H1 (cell line): Measurements from ENCODE around the gene VRK3. TPM values are rescaled to one million over a fixed set of nuclear protein-coding genes. Genes with fewer than 3 reads are reported as not detected.

Source experiments
- CTCF ChIA-PET: fragments of 300-600 bp; sonication (Branson Sonifier 250); formaldehyde crosslinking; loops from one replicate; lab custom pipeline; 2021; ENCODE audit not compliant: partially characterized antibody; lab: Charles Lee
- POLR2A ChIA-PET: fragments of 300-600 bp; sonication (Branson Sonifier 250); formaldehyde crosslinking; loops from one replicate; lab custom pipeline; 2021; ENCODE audit warnings: inconsistent platforms; ENCODE audit not compliant: partially characterized antibody; lab: Charles Lee
- DNase-seq, 2 experiments: peaks; one replicate each; pipeline versions ENCODE4 v3.0.0 to v3.0.0-alpha.2; 2010 to 2022; ENCODE audit warnings: low spot score in 2 of 2, low read depth in 1 of 2, mixed read lengths in 1 of 2
- FAIRE-seq: peaks from 2 replicates; lab custom pipeline; 2011; peaks lifted over from hg19 to GRCh38; lab: Jason Lieb, UNC
- H2AFZ ChIP-seq: 2 replicates; pipeline ENCODE4 v1.8.1; 2012; ENCODE audit warnings: low read length, inconsistent platforms
- H2AK5ac ChIP-seq: 2 replicates; pipeline ENCODE4 v1.6.1; 2013; ENCODE audit warnings: low read depth, low read length
- H2BK120ac ChIP-seq: replicated peaks from 2 replicates; pipeline ENCODE3; 2013; ENCODE audit warnings: low read depth, low read length, inconsistent platforms
- H2BK12ac ChIP-seq: 2 replicates; pipeline ENCODE4 v1.6.1; 2013; ENCODE audit warnings: low read depth, low read length
- H2BK15ac ChIP-seq: 2 replicates; pipeline ENCODE4 v1.6.1; 2013; ENCODE audit warnings: low read length
- H2BK20ac ChIP-seq: 2 replicates; pipeline ENCODE4 v1.6.1; 2013; ENCODE audit warnings: low read length
- H2BK5ac ChIP-seq: 2 replicates; pipeline ENCODE4 v1.6.1; 2013; ENCODE audit warnings: low read depth, low read length
- H3K14ac ChIP-seq: 2 replicates; pipeline ENCODE4 v1.6.1; 2013; ENCODE audit warnings: inconsistent platforms; ENCODE audit not compliant: insufficient read length
- H3K18ac ChIP-seq: 2 replicates; pipeline ENCODE4 v1.6.1; 2013; ENCODE audit warnings: low read length; ENCODE audit errors: extremely low read depth
- H3K23ac ChIP-seq: 2 replicates; pipeline ENCODE4 v1.6.1; 2013; ENCODE audit warnings: inconsistent platforms; ENCODE audit not compliant: insufficient read length
- H3K23me2 ChIP-seq: 2 replicates; pipeline ENCODE4 v1.6.1; 2013; ENCODE audit warnings: low read depth, low read length
- H3K27ac ChIP-seq: 2 replicates; pipeline ENCODE4 v1.6.1; 2011; ENCODE audit warnings: low read depth, low read length, inconsistent platforms
- H3K27me3 ChIP-seq, 4 experiments: replicated peaks in 1 of 4; 1 replicate in 1 of 4; 2 replicates in 3 of 4; pipeline versions ENCODE4 v1.6.1 to v1.8.1; 2011 to 2013; ENCODE audit warnings: low read length in 3 of 4, mild to moderate bottlenecking in 3 of 4, inconsistent platforms in 2 of 4, mixed read lengths in 2 of 4, moderate library complexity in 1 of 4; ENCODE audit not compliant: control insufficient read depth in 3 of 4, insufficient read depth in 3 of 4; ENCODE audit errors: extremely low read depth in 1 of 4
- H3K36me3 ChIP-seq, 4 experiments: 2 replicates each; pipeline versions ENCODE4 v1.6.1 to v1.8.1; 2011 to 2013; ENCODE audit warnings: mild to moderate bottlenecking in 4 of 4, low read length in 3 of 4, moderate library complexity in 2 of 4, control low read depth in 1 of 4, inconsistent platforms in 1 of 4; ENCODE audit not compliant: insufficient read depth in 4 of 4, control insufficient read depth in 2 of 4
- H3K4ac ChIP-seq: replicated peaks from 2 replicates; pipeline ENCODE3; 2013; ENCODE audit warnings: low read length, low read depth, mixed read lengths, inconsistent platforms; ENCODE audit not compliant: insufficient read length
- H3K4me1 ChIP-seq, 4 experiments: replicated peaks in 1 of 4; 1 replicate in 1 of 4; 2 replicates in 3 of 4; pipeline versions ENCODE4 v1.6.1 to v1.8.1; 2011 to 2013; ENCODE audit warnings: low read length in 3 of 4, inconsistent platforms in 2 of 4, mixed read lengths in 1 of 4; ENCODE audit not compliant: insufficient read depth in 4 of 4, control insufficient read depth in 3 of 4
- H3K4me2 ChIP-seq, 2 experiments: 2 replicates each; pipeline versions ENCODE4 v1.6.1 to v1.8.1; 2011 to 2013; ENCODE audit warnings: low read depth in 2 of 2, low read length in 2 of 2, control low read depth in 1 of 2, inconsistent platforms in 1 of 2, mild to moderate bottlenecking in 1 of 2; ENCODE audit not compliant: insufficient read depth in 1 of 2
- H3K4me3 ChIP-seq, 4 experiments: fragments of 200-600, 300-600 bp in 1 of 4; sonication (generic), shearing (Covaris generic), sonication (Bioruptor Twin) in 1 of 4; 2 replicates each; pipeline versions ENCODE4 v1.5.1 to v1.8.1; 2011 to 2016; ENCODE audit warnings: low read length in 4 of 4, low read depth in 3 of 4, control low read depth in 2 of 4, inconsistent platforms in 2 of 4, mild to moderate bottlenecking in 2 of 4, mixed read lengths in 1 of 4, moderate library complexity in 1 of 4; ENCODE audit not compliant: insufficient read depth in 2 of 4; ENCODE audit errors: extremely low read depth in 1 of 4
- H3K56ac ChIP-seq: replicated peaks from 2 replicates; pipeline ENCODE3; 2013; ENCODE audit warnings: low read depth, mild to moderate bottlenecking, mixed read lengths, low read length, inconsistent platforms; ENCODE audit not compliant: insufficient read length
- H3K79me1 ChIP-seq: 2 replicates; pipeline ENCODE4 v1.6.1; 2013; ENCODE audit warnings: low read depth, low read length, control low read depth
- H3K79me2 ChIP-seq, 2 experiments: 2 replicates each; pipeline versions ENCODE4 v1.6.1 to v1.8.1; 2012 to 2013; ENCODE audit warnings: low read length in 2 of 2, mild to moderate bottlenecking in 2 of 2, inconsistent platforms in 1 of 2; ENCODE audit not compliant: insufficient read depth in 2 of 2, control insufficient read depth in 1 of 2
- H3K9ac ChIP-seq, 4 experiments: replicated peaks in 1 of 4; 1 replicate in 1 of 4; 2 replicates in 3 of 4; pipeline versions ENCODE4 v1.6.1 to v1.8.1; 2011 to 2013; ENCODE audit warnings: low read depth in 3 of 4, low read length in 3 of 4, control low read depth in 2 of 4, mild to moderate bottlenecking in 2 of 4, moderate library complexity in 2 of 4, inconsistent platforms in 1 of 4; ENCODE audit errors: extremely low read depth in 1 of 4
- H3K9me3 ChIP-seq, 2 experiments: 2 replicates each; pipeline versions ENCODE4 v1.6.1 to v1.8.1; 2012 to 2013; ENCODE audit warnings: mild to moderate bottlenecking in 2 of 2, moderate library complexity in 2 of 2, control low read depth in 1 of 2, inconsistent platforms in 1 of 2, low read depth in 1 of 2, low read length in 1 of 2, mixed read lengths in 1 of 2; ENCODE audit not compliant: insufficient read depth in 2 of 2
- H4K20me1 ChIP-seq, 2 experiments: replicated peaks in 1 of 2; 2 replicates each; pipeline versions ENCODE3 to v1.8.1; 2011 to 2013; ENCODE audit warnings: inconsistent platforms in 2 of 2, low read length in 2 of 2, mild to moderate bottlenecking in 1 of 2; ENCODE audit not compliant: insufficient read depth in 2 of 2, control insufficient read depth in 1 of 2
- H4K5ac ChIP-seq: 2 replicates; pipeline ENCODE4 v1.6.1; 2013; ENCODE audit warnings: low read length, low read depth, mixed read lengths, inconsistent platforms; ENCODE audit not compliant: insufficient read length
- H4K8ac ChIP-seq: 2 replicates; pipeline ENCODE4 v1.8.0; 2013; ENCODE audit warnings: mild to moderate bottlenecking, moderate library complexity, low read length, inconsistent platforms; ENCODE audit not compliant: insufficient read depth; ENCODE audit errors: extremely low read depth
- H4K91ac ChIP-seq: replicated peaks from 2 replicates; pipeline ENCODE3; 2013; ENCODE audit warnings: low read length, mixed read lengths, inconsistent platforms; ENCODE audit not compliant: insufficient read length
- ASH2L ChIP-seq: fragments of 200-600, 300-600 bp; sonication (generic); IDR thresholded peaks from one replicate; pipeline ENCODE4 v1.7.1; 2017; ENCODE audit warnings: low read length
- BCL11A ChIP-seq, 2 experiments: IDR thresholded peaks; one replicate each; pipeline ENCODE4 v1.6.1; 2011; ENCODE audit warnings: low read depth in 2 of 2, low read length in 2 of 2, mild to moderate bottlenecking in 2 of 2
- BRCA1 ChIP-seq: IDR thresholded peaks from 2 replicates; pipeline ENCODE4 v1.6.1; 2012; ENCODE audit warnings: low read depth, low read length, improper control_type of control experiment
- CBX5 ChIP-seq: fragments of 300-800, 300-1000 bp; sonication (generic); IDR thresholded peaks from 2 replicates; pipeline ENCODE4 v1.7.1; 2016; ENCODE audit warnings: antibody characterized with exemption, low read length, low read depth
- CHD1 ChIP-seq: IDR thresholded peaks from 2 replicates; pipeline ENCODE4 v1.6.1; 2012; ENCODE audit warnings: low read depth, low read length, improper control_type of control experiment
- EGR1 ChIP-seq: IDR thresholded peaks from 2 replicates; pipeline ENCODE4 v1.6.1; 2011; ENCODE audit warnings: low read depth, low read length, borderline replicate concordance
- EZH2 ChIP-seq: fragments of 200-600 bp; sonication (generic); IDR thresholded peaks from 2 replicates; pipeline ENCODE4 v1.7.1; 2012; ENCODE audit warnings: low read depth, mild to moderate bottlenecking, moderate library complexity, low read length, inconsistent platforms; ENCODE audit not compliant: severe bottlenecking
- PHF8 ChIP-seq: fragments of 200-600 bp; sonication (generic); conservative IDR thresholded peaks from 2 replicates; pipeline ENCODE4 v1.7.1; 2012; ENCODE audit warnings: low read depth, mild to moderate bottlenecking, inconsistent platforms, low read length, moderate library complexity
- POLR2AphosphoS5 ChIP-seq: IDR thresholded peaks from 2 replicates; pipeline ENCODE4 v1.6.1; 2011; ENCODE audit warnings: low read depth, low read length
- RAD21 ChIP-seq, 2 experiments: IDR thresholded peaks in 1 of 2; conservative IDR thresholded peaks in 1 of 2; 2 replicates each; pipeline ENCODE4 v1.6.1; 2011; ENCODE audit warnings: low read depth in 2 of 2, low read length in 2 of 2, improper control_type of control experiment in 1 of 2, inconsistent platforms in 1 of 2, mild to moderate bottlenecking in 1 of 2, moderate library complexity in 1 of 2
- RBBP5 ChIP-seq: IDR thresholded peaks from 2 replicates; pipeline ENCODE4 v1.7.1; 2012; ENCODE audit warnings: low read depth, mild to moderate bottlenecking, inconsistent platforms, low read length, moderate library complexity, borderline replicate concordance
- SAP30 ChIP-seq: fragments of 300-600 bp; sonication (generic); IDR thresholded peaks from 2 replicates; pipeline ENCODE4 v1.7.1; 2012; ENCODE audit warnings: low read length, moderate library complexity, mild to moderate bottlenecking, inconsistent platforms; ENCODE audit not compliant: insufficient read depth, insufficient replicate concordance
- SP2 ChIP-seq: IDR thresholded peaks from 2 replicates; pipeline ENCODE4 v1.6.1; 2012; ENCODE audit warnings: mild to moderate bottlenecking, low read length, inconsistent platforms
- SP4 ChIP-seq: IDR thresholded peaks from 2 replicates; pipeline ENCODE4 v1.6.1; 2012; ENCODE audit warnings: low read length, inconsistent platforms
- WGBS, 2 experiments: shearing (Covaris generic) in 1 of 2; methylation state at CpG; one replicate each; pipeline versions ENCODE4 v1.1.6 to v1.1.7; 2013 to 2015; ENCODE audit warnings: low lambda C conversion rate in 2 of 2, mixed read lengths in 2 of 2, inconsistent platforms in 1 of 2, low coverage in 1 of 2, missing lambda C conversion rate in 1 of 2; ENCODE audit not compliant: insufficient replicate concordance in 2 of 2, insufficient coverage in 1 of 2, insufficient read length in 1 of 2; ENCODE audit errors: extremely low coverage in 1 of 2, missing lambda C conversion rate in 1 of 2; 5-methylcytosine and 5-hydroxymethylcytosine counted together
- polyA plus RNA-seq, 7 experiments: library from polyadenylated mRNA; depleted of rRNA in 3 of 7; stranded (reverse) in 5 of 7; unstranded in 2 of 7; fragments of >200 nt in 5 of 7; fragments of 200-250 nt in 2 of 7; gene quantifications; 1 replicate in 5 of 7; 2 replicates in 1 of 7; 4 replicates in 1 of 7; pipeline versions ENCODE4 v1.2.1 to v1.2.3, GENCODE V29; 2011 to 2013; ENCODE audit warnings: missing spikeins in 2 of 7, mixed read lengths in 2 of 7
- total RNA-seq: library from RNA; stranded (reverse); fragmentation: NEBNext Ultra II Directional; extraction: Animal tissue kit (Norgen Biotek cat#: 25700); gene quantifications from 2 replicates; pipeline ENCODE4 v1.2.1, GENCODE V29; 2021

Gene VRK3
- total and polyA plus RNA-seq, 2 of the 8 experiments (the other 6 are each of a cell fraction or from before 2014, with no cell fraction given), result 21.3 to 36.1 TPM

- Histone ChIP-seq H3K27me3 (no peaks in the 10 kb centered on the region), H3K4me1 (peaks cover 0 to 17% (median 9%) of the 10 kb centered on the region in 4 experiments; a peak in 6 of 7 replicates), H3K4me2 (no peak overlapping the region), H2BK15ac (no peak overlapping the region), H2AK5ac (no peak overlapping the region), H4K20me1 (peaks cover 0 to 1% of the 10 kb centered on the region in 2 experiments), H4K91ac (no peak overlapping the region), H3K23me2 (no peaks in the 10 kb centered on the region), H2BK120ac (no peak overlapping the region), H3K9me3 (peaks cover 0 to 3% of the 10 kb centered on the region in 2 experiments; a peak in 1 of 4 replicates), H3K14ac (no peak overlapping the region), H2BK12ac (no peak overlapping the region), H2BK5ac (no peak overlapping the region), H3K4ac (no peak overlapping the region), H3K79me1 (no peaks in the 10 kb centered on the region), H2AFZ (no peak overlapping the region), H2BK20ac (no peak overlapping the region), H3K23ac (no peak overlapping the region), H4K8ac (no peak overlapping the region), H3K4me3 (no peak overlapping the region), H4K5ac (no peak overlapping the region), H3K9ac (no peak overlapping the region), H3K56ac (no peak overlapping the region), H3K36me3 (no peaks in the 10 kb centered on the region), H3K18ac (no peak overlapping the region), H3K27ac (no peak overlapping the region), H3K79me2 (no peaks in the 10 kb centered on the region)
- FAIRE-seq (no peak), DNase-seq (no peak)
- POLR2A ChIA-PET, result interaction anchor here (1.2 to 2.1 kb wide), 2 partner anchors 22 to 26 kb away, joined by 4 to 10 read pairs; partner anchors contain the start of genes ATF5 and NUP62
- CTCF ChIA-PET, result interaction anchor here (1.0 to 7.3 kb wide), 6 partner anchors 15 to 92 kb away, joined by 3 to 69 read pairs (median 8); no protein-coding TSS in a partner anchor
- WGBS, 2 experiments, result 85% methylated on average over 11 of the region's 11 CpGs; no CpG with 5 or more reads in 1 of the 2 experiments
- TF ChIP-seq SAP30, result no peak
- no peak for TF ChIP-seq BCL11A (IDR thresholded peaks at IDR 0.05; ENCODE audit: low read depth in 2 of 2, low read length in 2 of 2)
- TF ChIP-seq CHD1, result no peak
- TF ChIP-seq EGR1, result no peak
- TF ChIP-seq ASH2L, result no peak
- no peak for TF ChIP-seq POLR2AphosphoS5
- no peak for TF ChIP-seq SP4
- no peak for TF ChIP-seq RBBP5
- no peak for TF ChIP-seq EZH2
- no peak for TF ChIP-seq PHF8
- no peak for TF ChIP-seq RAD21 (IDR thresholded peaks at IDR 0.05 in 1 of 2, conservative IDR thresholded peaks at IDR 0.05 in 1 of 2; ENCODE audit: low read depth in 2 of 2, low read length in 2 of 2)
- TF ChIP-seq BRCA1, result no peak
- no peak for TF ChIP-seq CBX5
- no peak for TF ChIP-seq SP2
These were observed 70.2 kb downstream of the VRK3 start for GRCh38 chr19:49954933-49955332.
